Lower lobe of right lung (tissue), 2 donors: ENCODE measurements around the gene SAMD10. TPM values are rescaled to one million over a fixed set of nuclear protein-coding genes. Genes with fewer than 3 reads are reported as not detected.
"Not testable (repeated sequence)": the region's sequence is repeated elsewhere in the genome, so short reads cannot be mapped to it uniquely, and the experiment has no call there.

Experiments
- ATAC-seq, 2 donors: fragments of 200-7000 bp; cut with Tn5 transposase; one replicate each; pipeline ENCODE4 v1.9.1; 2020 to 2022; ENCODE audit warnings: mild to moderate bottlenecking in 2 of 2, moderate library complexity in 2 of 2
- DNase-seq: peaks from one replicate; pipeline ENCODE4 v3.0.0-alpha.2; 2020
- H3K27ac ChIP-seq: fragments of 200-600 bp; one replicate; pipeline ENCODE4 v1.8.0; 2022
- H3K27me3 ChIP-seq: fragments of 200-600 bp; one replicate; pipeline ENCODE4 v1.8.0; 2022; ENCODE audit warnings: low read depth
- H3K36me3 ChIP-seq: fragments of 200-600 bp; one replicate; pipeline ENCODE4 v1.8.0; 2022; ENCODE audit warnings: mild to moderate bottlenecking
- H3K4me1 ChIP-seq: fragments of 200-600 bp; one replicate; pipeline ENCODE4 v1.8.0; 2022
- H3K4me3 ChIP-seq: fragments of 200-600 bp; one replicate; pipeline ENCODE4 v1.8.0; 2022; ENCODE audit warnings: mild to moderate bottlenecking
- H3K9me3 ChIP-seq: fragments of 200-600 bp; one replicate; pipeline ENCODE4 v1.8.0; 2022
- CTCF ChIP-seq: fragments of 200-600 bp; IDR thresholded peaks from one replicate; pipeline ENCODE4 v1.8.0; 2022; ENCODE audit warnings: antibody characterized with exemption, mild to moderate bottlenecking
- intact Hi-C: fragments of 100-400 bp; cut with DNase I; formaldehyde crosslinking; loops from one replicate; pipeline ENCODE4 v1.11.0; 2022
- total RNA-seq: library from RNA; stranded (reverse); fragmentation: NEBNext Ultra II Directional; extraction: Animal tissue kit (Norgen Biotek cat#: 25700); gene quantifications from one replicate; pipeline ENCODE4 v1.2.1, GENCODE V29; 2021
- donor health status: DM: no; HTN: yes; CAD: no; lungs with severe emphysema.

Gene SAMD10
- total RNA-seq, 1 donor from 2014 or later: 3.6 TPM

GRCh38 chr20:63933646-63934045 lies 45.8 kb downstream of the SAMD10 start:
- Histone ChIP-seq H3K4me3 (no peak overlapping the region), H3K27ac (no peak overlapping the region), H3K4me1 (no peaks in the 10 kb centered on the region), H3K27me3 (no peaks in the 10 kb centered on the region), H3K9me3 (no peaks in the 10 kb centered on the region), H3K36me3 (peaks cover 90% of the 10 kb centered on the region)
- TF ChIP-seq CTCF: no peak
- ATAC-seq (no peak), DNase-seq (no peak)
- intact Hi-C loops: no loop called here

- Histone ChIP-seq H3K4me3 (no peak overlapping the region), H3K9me3 (no peaks in the 10 kb centered on the region), H3K27me3 (no peaks in the 10 kb centered on the region), H3K27ac (no peak overlapping the region), H3K36me3 (peaks cover 90% of the 10 kb centered on the region), H3K4me1 (no peaks in the 10 kb centered on the region)
- TF ChIP-seq CTCF: no peak
- no peak for ATAC-seq
- intact Hi-C loops: no loop called here
- no peak for DNase-seq
These were observed 46.8 kb downstream of the SAMD10 start for GRCh38 chr20:63932606-63933160.

GRCh38 chr20:63931735-63932134 lies 47.7 kb downstream of the SAMD10 start:
- no peak for TF ChIP-seq CTCF
- no peak for ATAC-seq
- Histone ChIP-seq H3K36me3 (peaks cover 97% of the 10 kb centered on the region), H3K9me3 (no peaks in the 10 kb centered on the region), H3K27me3 (no peaks in the 10 kb centered on the region), H3K27ac (no peak overlapping the region), H3K4me3 (no peak overlapping the region), H3K4me1 (no peaks in the 10 kb centered on the region)
- no peak for DNase-seq
- intact Hi-C loops: no loop called here

- Histone ChIP-seq H3K36me3 (peaks cover 94% of the 10 kb centered on the region), H3K27me3 (no peaks in the 10 kb centered on the region), H3K27ac (no peak overlapping the region), H3K9me3 (no peaks in the 10 kb centered on the region), H3K4me3 (no peak overlapping the region), H3K4me1 (no peaks in the 10 kb centered on the region)
- TF ChIP-seq CTCF: no peak
- DNase-seq (no peak), ATAC-seq (no peak)
- intact Hi-C loops: no loop called here
These were observed 48.4 kb downstream of the SAMD10 start for GRCh38 chr20:63930971-63931553.

- H3K4me1 ChIP-seq, ATAC-seq, H3K27me3 ChIP-seq, intact Hi-C loops, H3K4me3 ChIP-seq, H3K9me3 ChIP-seq, H3K27ac ChIP-seq, DNase-seq: not testable (repeated sequence)
- H3K36me3 ChIP-seq: peaks cover 78% of the 10 kb centered on the region
These were observed 50.0 kb downstream of the SAMD10 start for GRCh38 chr20:63929473-63929883.

- DNase-seq: no peak
- intact Hi-C loops: no loop called here
- no peaks in the 10 kb centered on the region for H3K4me1 ChIP-seq
- no peaks in the 10 kb centered on the region for H3K9me3 ChIP-seq
- H3K4me3 ChIP-seq: no peak overlapping the region
- H3K27ac ChIP-seq: no peak overlapping the region
- ATAC-seq: no peak
- TF ChIP-seq CTCF: no peak
- H3K27me3 ChIP-seq: no peaks in the 10 kb centered on the region
- peaks cover 74% of the 10 kb centered on the region for H3K36me3 ChIP-seq
These were observed 50.4 kb downstream of the SAMD10 start for GRCh38 chr20:63929071-63929470.
